ENCODE results near the gene IDH1. TPM values are rescaled to one million over a fixed set of nuclear protein-coding genes. Genes with fewer than 3 reads are reported as not detected.

IDH1 gene
- total and polyA plus RNA-seq, 10 of the 15 experiments (the other 5 are each of a cell fraction or from before 2014, with no cell fraction given) = 39.0 to 114 (median 55.0) TPM

- no peaks in the 10 kb centered on the region for H4K20me1 ChIP-seq (ENCODE audit: control insufficient read depth, insufficient read depth)
- H3K9me3 ChIP-seq (replicated peaks; ENCODE audit: control insufficient read depth, insufficient read depth, low read length) = peaks cover 6% of the 10 kb centered on the region; the same call in 2 of the 3 replicates
- FAIRE-seq (no peak), ATAC-seq (no peak), DNase-seq (ENCODE audit: low read depth, low spot score) (no peak)
- H3K36me3 ChIP-seq (ENCODE audit: control insufficient read depth in 2 of 2, insufficient read depth in 2 of 2, low read length in 1 of 2) = peaks cover 4 to 19% of the 10 kb centered on the region in 2 experiments; a peak in 3 of 4 replicates
- peaks cover 3% of the 10 kb centered on the region for H3K79me2 ChIP-seq (ENCODE audit: control insufficient read depth, insufficient read depth, low read length)
- no peak overlapping the region for H3K27ac ChIP-seq (ENCODE audit: control insufficient read depth, insufficient read depth)
- BruUV-seq (replicated peaks) = no TSS peak
- no peak overlapping the region for H2AFZ ChIP-seq (ENCODE audit: control insufficient read depth, low read depth, low read length)
- RAD21 ChIA-PET (ENCODE audit: unreplicated experiment) = interaction anchor here (0.8 kb wide), 1 partner anchor 20 kb away, joined by 3 read pairs; the partner anchor contains the start of gene IDH1
- no peak overlapping the region for H3K9ac ChIP-seq (ENCODE audit: control insufficient read depth, insufficient read depth, low read length)
- POLR2A ChIA-PET = interaction anchor here (1.6 kb wide), 1 partner anchor 8 kb away, joined by 6 read pairs; the partner anchor contains the start of gene PIKFYVE
- H3K4me1 ChIP-seq (ENCODE audit: control insufficient read depth, insufficient read depth, low read length) = no peaks in the 10 kb centered on the region
- no peak overlapping the region for H3K4me2 ChIP-seq (ENCODE audit: control insufficient read depth, insufficient read depth)
- SMC1A ChIA-PET (ENCODE audit: uncharacterized antibody, unreplicated experiment) = interaction anchor here (0.8 to 2.2 kb wide), 9 partner anchors 9 to 140 kb away, joined by 3 to 8 read pairs (median 3); partner anchors contain the start of gene PIKFYVE
- intact Hi-C loops (cut with micrococcal nuclease; ENCODE audit: unreplicated experiment) (no loop called here), in situ Hi-C loops (cut with MboI) (no loop called here)
- H3K27me3 ChIP-seq (replicated peaks in 1 of 2; ENCODE audit: control insufficient read depth in 2 of 2, insufficient read depth in 2 of 2, low read length in 1 of 2) = no peaks in the 10 kb centered on the region
- CTCF ChIA-PET = interaction anchor here (0.7 to 2.1 kb wide), 5 partner anchors 9 to 46 kb away, joined by 3 to 10 read pairs (median 3); partner anchors contain the start of genes IDH1 and PIKFYVE
- TF ChIP-seq SMAD1 (IDR thresholded peaks at IDR 0.05; ENCODE audit: low read depth, partially characterized antibody) (peak; percentile 49), CREM (IDR thresholded peaks at IDR 0.05; ENCODE audit: low read depth) (no peak)
- H3K4me3 ChIP-seq = no peak overlapping the region
Observed at GRCh38 chr2:208274748-208275147, 19.9 kb upstream of the IDH1 start.

GRCh38 chr2:208269091-208269490 lies 14.2 kb upstream of the IDH1 start:
- in situ Hi-C loops (cut with MboI) = no loop called here
- ChIA-PET RAD21 (ENCODE audit: unreplicated experiment) (interaction anchor here (0.6 to 5.3 kb wide), 7 partner anchors 16 to 503 kb away, joined by 3 to 43 read pairs (median 4); partner anchors contain the start of gene IDH1), SMC1A (ENCODE audit: uncharacterized antibody, unreplicated experiment) (interaction anchor here (0.6 to 8.9 kb wide), 11 partner anchors 11 to 98 kb away, joined by 3 to 77 read pairs (median 4); partner anchors contain the start of gene IDH1), CTCF (interaction anchor here (0.6 to 6.2 kb wide), 9 partner anchors 11 to 94 kb away, joined by 3 to 69 read pairs (median 6); partner anchors contain the start of gene IDH1), POLR2A (interaction anchor here (0.6 to 5.7 kb wide), 8 partner anchors 9 to 943 kb away, joined by 3 to 68 read pairs (median 4); no protein-coding TSS in a partner anchor)
- no peak for FAIRE-seq
- no peak overlapping the region for H2AFZ ChIP-seq (ENCODE audit: control insufficient read depth, low read depth, low read length)
- 96% methylated on average over 1 of the region's 2 CpGs for WGBS (ENCODE audit: insufficient coverage, insufficient replicate concordance, low lambda C conversion rate, missing lambda C conversion rate)
- no TSS peak for BruUV-seq (replicated peaks)
- TF ChIP-seq PML (IDR thresholded peaks at IDR 0.05; ENCODE audit: low read length) (no peak), CTCF (IDR thresholded peaks at IDR 0.05 in 2 of 3, conservative IDR thresholded peaks at IDR 0.05 in 1 of 3; ENCODE audit: control insufficient read depth in 2 of 3, extremely low read depth in 1 of 3, insufficient read depth in 1 of 3, low read depth in 3 of 3, low read length in 3 of 3) (peak in 2 of 3 experiments; percentile 24 to 27; a peak in 1 of 6 replicates)
- H3K9ac ChIP-seq (ENCODE audit: control insufficient read depth, insufficient read depth, low read length) = no peak overlapping the region
- intact Hi-C loops (cut with micrococcal nuclease; ENCODE audit: unreplicated experiment) = loop anchor here (5.0 to 10.0 kb wide), 2 partner anchors 93 to 734 kb away; no protein-coding TSS in a partner anchor
- H3K4me3 ChIP-seq = peak overlapping the region; percentile 34
- no peaks in the 10 kb centered on the region for H4K20me1 ChIP-seq (ENCODE audit: control insufficient read depth, insufficient read depth)
- H3K27me3 ChIP-seq (replicated peaks in 1 of 2; ENCODE audit: control insufficient read depth in 2 of 2, insufficient read depth in 2 of 2, low read length in 1 of 2) = no peaks in the 10 kb centered on the region
- H3K27ac ChIP-seq (ENCODE audit: control insufficient read depth, insufficient read depth) = no peak overlapping the region
- H3K9me3 ChIP-seq (replicated peaks; ENCODE audit: control insufficient read depth, insufficient read depth, low read length) = no peaks in the 10 kb centered on the region
- H3K36me3 ChIP-seq (ENCODE audit: control insufficient read depth in 2 of 2, insufficient read depth in 2 of 2, low read length in 1 of 2) = peaks cover 0 to 11% of the 10 kb centered on the region in 2 experiments; a peak in 1 of 4 replicates
- no peak for DNase-seq (ENCODE audit: low read depth, low spot score)
- no peak for ATAC-seq
- H3K4me1 ChIP-seq (ENCODE audit: control insufficient read depth, insufficient read depth, low read length) = peaks cover 8% of the 10 kb centered on the region
- H3K79me2 ChIP-seq (ENCODE audit: control insufficient read depth, insufficient read depth, low read length) = peaks cover 39% of the 10 kb centered on the region
- peak overlapping the region; percentile 26; the same call in 1 of the 2 replicates for H3K4me2 ChIP-seq (ENCODE audit: control insufficient read depth, insufficient read depth)
